Loucy (cell line): Measurements from ENCODE around the gene PHPT1.

Source experiments
- H2AFZ ChIP-seq: fragments of 200-600 bp; sonication (generic); 2 replicates; pipeline ENCODE4 v1.6.0; 2016; ENCODE audit warnings: antibody characterized with exemption, mild to moderate bottlenecking, low read length, moderate library complexity
- H3F3A ChIP-seq: fragments of 200-600 bp; 2 replicates; pipeline ENCODE4 v1.6.0; 2016; ENCODE audit warnings: antibody characterized with exemption, low read depth, mild to moderate bottlenecking
- H3K27me3 ChIP-seq: fragments of 200-600 bp; sonication (generic); 2 replicates; pipeline ENCODE4 v1.6.1; 2014; ENCODE audit warnings: low read length, mild to moderate bottlenecking; ENCODE audit not compliant: insufficient read depth, poor library complexity, severe bottlenecking
- H3K36me3 ChIP-seq: fragments of 200-600 bp; sonication (generic); 2 replicates; pipeline ENCODE4 v1.6.1; 2016; ENCODE audit warnings: low read length; ENCODE audit not compliant: insufficient read depth
- H3K4me1 ChIP-seq: fragments of 200-600 bp; sonication (generic); 2 replicates; pipeline ENCODE4 v1.5.1; 2014; ENCODE audit warnings: low read length, mild to moderate bottlenecking; ENCODE audit not compliant: insufficient read depth, poor library complexity, severe bottlenecking
- H3K4me2 ChIP-seq: fragments of 200-600 bp; sonication (generic); 2 replicates; pipeline ENCODE4 v1.6.0; 2014; ENCODE audit warnings: antibody characterized with exemption, low read length, low read depth, mild to moderate bottlenecking; ENCODE audit not compliant: poor library complexity, severe bottlenecking
- H3K4me3 ChIP-seq: fragments of 200-600 bp; sonication (generic); 2 replicates; pipeline ENCODE4 v1.5.1; 2014; ENCODE audit warnings: low read length, mild to moderate bottlenecking, mixed read lengths; ENCODE audit not compliant: poor library complexity, severe bottlenecking
- H3K79me2 ChIP-seq: fragments of 200-600 bp; sonication (generic); 2 replicates; pipeline ENCODE4 v1.6.1; 2014; ENCODE audit warnings: low read length; ENCODE audit not compliant: insufficient read depth
- H3K9ac ChIP-seq: fragments of 200-600 bp; sonication (generic); 2 replicates; pipeline ENCODE4 v1.6.0; 2014; ENCODE audit warnings: mild to moderate bottlenecking, low read depth, low read length, moderate library complexity; ENCODE audit not compliant: poor library complexity, severe bottlenecking
- H3K9me2 ChIP-seq: fragments of 200-600 bp; sonication (generic); replicated peaks from 2 replicates; pipeline ENCODE4 v1.6.1; 2016; ENCODE audit warnings: low read depth, low read length, mixed read lengths
- H3K9me3 ChIP-seq: fragments of 200-600 bp; sonication (generic); 2 replicates; pipeline ENCODE4 v1.6.1; 2014; ENCODE audit warnings: mild to moderate bottlenecking, antibody characterized with exemption, low read length, low read depth; ENCODE audit not compliant: insufficient read depth
- H4K20me1 ChIP-seq: fragments of 200-600 bp; sonication (generic); 2 replicates; pipeline ENCODE4 v1.6.0; 2014; ENCODE audit warnings: antibody characterized with exemption, low read length, mild to moderate bottlenecking; ENCODE audit not compliant: insufficient read depth, poor library complexity, severe bottlenecking
- EZH2phosphoT487 ChIP-seq: fragments of 200-600 bp; IDR thresholded peaks from 2 replicates; pipeline ENCODE4 v1.6.1; 2018; ENCODE audit warnings: antibody characterized with exemption, mild to moderate bottlenecking, moderate library complexity, borderline replicate concordance
- TF ChIP-seq, protein P1 (sequence below): fragments of 200-600 bp; sonication (generic); conservative IDR thresholded peaks from 2 replicates; pipeline ENCODE4 v1.5.1; 2014; ENCODE audit warnings: mild to moderate bottlenecking, antibody characterized with exemption, low read length

PHPT1 gene

DNA sequence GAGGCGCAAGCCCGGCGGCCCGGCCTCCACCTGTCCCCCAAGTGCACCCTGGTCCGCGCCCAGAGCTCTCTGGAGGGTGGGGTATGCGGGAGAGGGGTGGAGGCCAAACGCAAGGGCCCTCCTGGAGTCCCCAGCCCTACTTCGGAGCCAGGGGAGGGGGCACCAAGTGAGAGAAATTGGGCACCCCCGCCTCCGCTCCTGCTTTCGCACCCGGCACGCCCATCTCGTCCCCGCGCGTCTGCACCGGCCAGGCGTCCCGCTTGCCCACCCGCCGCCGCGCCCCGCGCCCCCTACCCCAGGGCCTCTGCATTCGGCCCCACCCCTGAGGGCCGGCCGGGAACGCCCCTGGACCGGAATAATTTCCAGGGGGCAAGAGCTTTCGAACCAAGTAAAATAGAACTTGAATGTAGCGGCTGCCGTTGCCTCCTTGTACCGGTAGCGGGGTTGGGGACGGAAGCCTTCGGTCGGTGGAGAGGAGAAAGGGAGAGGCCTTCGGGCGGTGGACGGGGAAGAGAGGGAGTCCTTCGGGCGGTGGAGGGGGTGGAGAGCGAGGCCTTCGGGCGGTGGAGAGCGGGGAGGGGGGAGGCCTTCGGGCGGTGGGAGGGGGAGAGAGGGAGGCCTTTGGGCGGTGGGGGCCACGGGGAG, 694 bp upstream of the PHPT1 start:
- Histone ChIP-seq H2AFZ (peak overlapping the region; percentile 65), H3K9me2 (no peaks in the 10 kb centered on the region), H3K36me3 (peaks cover 13% of the 10 kb centered on the region; the same call in 1 of the 2 replicates), H3K4me1 (peaks cover 7% of the 10 kb centered on the region), H3K27me3 (no peaks in the 10 kb centered on the region), H3K9me3 (no peaks in the 10 kb centered on the region), H3F3A (no peaks in the 10 kb centered on the region), H3K4me3 (peak overlapping the region; percentile 91), H3K4me2 (peak overlapping the region; percentile 89), H3K79me2 (peaks cover 15% of the 10 kb centered on the region; the same call in 1 of the 2 replicates), H4K20me1 (peaks cover 19% of the 10 kb centered on the region), H3K9ac (peak overlapping the region; percentile 90)
- TF ChIP-seq EZH2phosphoT487: no peak
- TF ChIP-seq, protein P1, sequence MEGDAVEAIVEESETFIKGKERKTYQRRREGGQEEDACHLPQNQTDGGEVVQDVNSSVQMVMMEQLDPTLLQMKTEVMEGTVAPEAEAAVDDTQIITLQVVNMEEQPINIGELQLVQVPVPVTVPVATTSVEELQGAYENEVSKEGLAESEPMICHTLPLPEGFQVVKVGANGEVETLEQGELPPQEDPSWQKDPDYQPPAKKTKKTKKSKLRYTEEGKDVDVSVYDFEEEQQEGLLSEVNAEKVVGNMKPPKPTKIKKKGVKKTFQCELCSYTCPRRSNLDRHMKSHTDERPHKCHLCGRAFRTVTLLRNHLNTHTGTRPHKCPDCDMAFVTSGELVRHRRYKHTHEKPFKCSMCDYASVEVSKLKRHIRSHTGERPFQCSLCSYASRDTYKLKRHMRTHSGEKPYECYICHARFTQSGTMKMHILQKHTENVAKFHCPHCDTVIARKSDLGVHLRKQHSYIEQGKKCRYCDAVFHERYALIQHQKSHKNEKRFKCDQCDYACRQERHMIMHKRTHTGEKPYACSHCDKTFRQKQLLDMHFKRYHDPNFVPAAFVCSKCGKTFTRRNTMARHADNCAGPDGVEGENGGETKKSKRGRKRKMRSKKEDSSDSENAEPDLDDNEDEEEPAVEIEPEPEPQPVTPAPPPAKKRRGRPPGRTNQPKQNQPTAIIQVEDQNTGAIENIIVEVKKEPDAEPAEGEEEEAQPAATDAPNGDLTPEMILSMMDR: no peak

DNA sequence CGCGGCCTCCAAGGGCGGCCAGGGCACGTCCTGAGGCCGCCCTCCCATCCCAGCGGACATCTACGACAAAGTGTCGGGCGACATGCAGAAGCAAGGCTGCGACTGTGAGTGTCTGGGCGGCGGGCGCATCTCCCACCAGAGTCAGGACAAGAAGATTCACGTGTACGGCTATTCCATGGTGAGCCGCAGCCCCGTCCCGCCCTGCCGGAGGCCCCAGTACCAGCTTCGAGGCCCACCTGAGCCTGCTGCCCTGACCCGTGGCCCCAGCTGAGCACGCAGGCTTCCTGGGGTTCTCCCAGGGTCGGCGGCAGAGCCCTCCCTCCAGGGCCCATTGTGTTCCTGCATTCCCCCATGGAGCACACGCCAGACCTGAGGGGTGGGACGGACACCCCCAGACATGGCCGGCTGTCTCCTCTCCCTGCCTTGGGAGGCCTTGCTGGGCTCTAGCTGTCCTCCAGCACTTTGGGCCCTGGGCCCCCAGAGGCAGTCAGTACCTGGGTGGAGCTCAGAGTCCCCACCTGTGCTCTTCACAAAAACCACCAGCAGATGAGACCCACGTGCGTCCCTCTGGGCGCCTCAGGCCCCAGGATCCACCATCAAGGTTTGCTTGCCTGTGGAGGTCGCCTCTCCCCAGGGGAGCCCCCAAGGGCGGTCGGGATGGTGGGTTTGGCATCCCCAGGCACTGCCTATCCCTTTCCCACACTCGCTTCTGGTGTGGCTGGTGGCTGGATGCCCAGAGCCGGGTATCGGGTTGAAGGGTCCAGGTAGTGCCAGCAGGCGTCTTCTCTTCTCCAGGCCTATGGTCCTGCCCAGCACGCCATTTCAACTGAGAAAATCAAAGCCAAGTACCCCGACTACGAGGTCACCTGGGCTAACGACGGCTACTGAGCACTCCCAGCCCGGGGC, 1.0 kb downstream of the PHPT1 start:
- peaks cover 7% of the 10 kb centered on the region for H3K4me1 ChIP-seq
- peak overlapping the region; percentile 91 for H3K4me3 ChIP-seq
- H3K9me3 ChIP-seq: no peaks in the 10 kb centered on the region
- H3F3A ChIP-seq: no peaks in the 10 kb centered on the region
- no peaks in the 10 kb centered on the region for H3K27me3 ChIP-seq
- no peaks in the 10 kb centered on the region for H3K9me2 ChIP-seq
- H4K20me1 ChIP-seq: peaks cover 19% of the 10 kb centered on the region
- peaks cover 15% of the 10 kb centered on the region; the same call in 1 of the 2 replicates for H3K79me2 ChIP-seq
- peaks cover 13% of the 10 kb centered on the region; the same call in 1 of the 2 replicates for H3K36me3 ChIP-seq
- peak overlapping the region; percentile 93 for H3K4me2 ChIP-seq
- TF ChIP-seq EZH2phosphoT487: no peak
- TF ChIP-seq, protein P1: no peak
- no peak overlapping the region for H2AFZ ChIP-seq
- H3K9ac ChIP-seq: peak overlapping the region; percentile 90

DNA sequence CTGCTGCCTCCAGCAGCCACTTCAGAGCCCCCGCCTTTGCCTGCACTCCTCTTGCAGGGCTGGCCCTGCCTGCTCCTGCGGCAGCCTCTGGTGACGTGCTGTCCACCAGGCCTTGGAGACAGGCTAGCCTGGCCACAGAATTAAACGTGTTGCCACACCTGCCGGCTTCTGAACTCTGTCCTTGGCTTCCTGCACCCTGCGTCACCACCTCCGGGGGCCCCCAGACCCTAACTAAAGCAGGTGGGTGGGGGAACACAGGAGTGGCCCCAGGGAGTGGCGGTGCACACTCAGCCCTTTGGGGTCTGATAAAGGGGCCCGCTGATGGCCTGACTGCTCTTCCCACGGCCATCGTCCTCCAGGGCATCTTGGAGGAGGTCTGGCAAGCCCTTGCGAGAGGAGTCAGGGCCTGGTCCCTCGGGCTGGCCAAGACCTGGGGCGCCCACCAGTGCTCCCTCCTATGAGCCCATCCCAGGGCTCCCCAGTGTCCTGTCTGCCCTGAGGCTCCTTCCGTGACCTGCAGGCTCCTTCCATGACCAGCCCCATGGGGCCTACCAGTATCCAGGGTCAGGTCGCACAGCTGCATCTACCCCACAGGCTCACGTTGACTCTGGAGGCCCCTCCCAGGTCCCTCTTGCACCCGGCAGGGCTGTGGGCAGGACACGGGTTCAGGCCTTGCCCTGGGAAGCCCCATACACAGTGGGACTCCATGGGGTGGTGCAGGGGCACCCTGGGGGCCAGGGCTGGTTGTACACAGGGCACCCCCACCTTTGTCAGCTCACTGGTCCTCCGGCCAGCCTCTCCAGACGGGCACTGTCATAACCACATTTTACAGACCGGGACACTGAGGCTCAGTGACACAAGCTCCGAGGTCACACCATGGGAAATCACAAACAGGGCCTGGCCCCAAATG, 1.9 kb downstream of the PHPT1 start:
- peaks cover 15% of the 10 kb centered on the region; the same call in 1 of the 2 replicates for H3K79me2 ChIP-seq
- H3K9ac ChIP-seq: no peak overlapping the region
- H3K9me3 ChIP-seq: no peaks in the 10 kb centered on the region
- peaks cover 22% of the 10 kb centered on the region for H4K20me1 ChIP-seq
- no peaks in the 10 kb centered on the region for H3F3A ChIP-seq
- TF ChIP-seq, protein P1: no peak
- no peak for TF ChIP-seq EZH2phosphoT487
- H3K36me3 ChIP-seq: peaks cover 13% of the 10 kb centered on the region; the same call in 1 of the 2 replicates
- no peaks in the 10 kb centered on the region for H3K9me2 ChIP-seq
- H3K27me3 ChIP-seq: no peaks in the 10 kb centered on the region
- peaks cover 7% of the 10 kb centered on the region for H3K4me1 ChIP-seq
- no peak overlapping the region for H3K4me2 ChIP-seq
- no peak overlapping the region for H3K4me3 ChIP-seq
- H2AFZ ChIP-seq: no peak overlapping the region
